Vagina (tissue), 2 donors: ENCODE data around the gene BRD7.

ENCODE experiments used
- POLR2A ChIP-seq, 2 donors: fragments of 450-650 bp; IDR thresholded peaks; one replicate each; pipeline ENCODE4 v1.6.1; 2017; ENCODE audit warnings: antibody characterized with exemption in 2 of 2, mild to moderate bottlenecking in 2 of 2, moderate library complexity in 2 of 2
- POLR2AphosphoS5 ChIP-seq, 2 donors: sonication (generic); formaldehyde crosslinking; IDR thresholded peaks; one replicate each; pipeline ENCODE4 v1.9.0; 2017; ENCODE audit warnings: antibody characterized with exemption in 2 of 2, mild to moderate bottlenecking in 2 of 2, low read depth in 1 of 2; ENCODE audit not compliant: insufficient read depth in 1 of 2
- TF ChIP-seq, protein P1 (sequence below), 3 experiments: fragments of 450-650 bp in 2 of 3; fragments of 200-600 bp in 1 of 3; sonication (generic) in 1 of 3; IDR thresholded peaks; one replicate each; pipeline ENCODE4 v1.5.1; 2017 to 2019; ENCODE audit warnings: antibody characterized with exemption in 3 of 3, mild to moderate bottlenecking in 2 of 3, moderate library complexity in 2 of 3

DNA sequence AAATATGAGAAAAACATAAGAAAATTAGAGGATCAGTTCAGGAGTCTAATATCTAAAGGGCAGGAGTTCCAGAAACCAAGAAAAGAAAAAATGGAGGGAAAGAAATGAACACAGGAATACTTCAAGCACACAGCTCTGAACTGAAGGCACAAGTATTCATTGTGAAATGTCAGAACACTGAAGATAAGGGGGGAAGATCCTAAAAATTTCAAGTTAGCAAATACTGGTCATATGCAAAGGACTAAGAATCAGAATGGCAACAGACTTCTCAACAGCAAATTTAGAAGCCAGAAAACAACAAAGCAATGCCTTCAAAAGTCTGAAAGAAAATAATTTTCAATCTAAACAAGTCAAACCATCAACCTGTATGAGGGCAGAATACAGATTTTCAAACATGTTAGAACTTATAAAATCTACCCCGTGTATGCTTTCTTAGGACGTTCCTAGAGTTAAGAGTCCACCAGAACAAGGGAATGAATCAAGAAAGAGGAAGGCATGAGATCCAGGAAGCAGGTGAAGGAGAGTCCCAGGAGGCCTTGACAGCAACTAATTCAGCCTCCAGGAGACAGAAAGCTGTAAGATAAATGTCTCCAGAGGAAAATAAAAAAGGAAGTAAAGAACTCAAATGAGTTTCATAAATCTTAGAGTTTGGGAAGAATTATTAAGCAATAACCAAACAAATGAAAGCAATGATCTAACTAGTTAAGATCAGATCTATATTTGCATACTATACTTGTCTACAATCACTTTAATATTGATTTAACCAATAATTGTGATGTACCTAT is 2.8 kb downstream of the BRD7 start:
- TF ChIP-seq, protein P1, sequence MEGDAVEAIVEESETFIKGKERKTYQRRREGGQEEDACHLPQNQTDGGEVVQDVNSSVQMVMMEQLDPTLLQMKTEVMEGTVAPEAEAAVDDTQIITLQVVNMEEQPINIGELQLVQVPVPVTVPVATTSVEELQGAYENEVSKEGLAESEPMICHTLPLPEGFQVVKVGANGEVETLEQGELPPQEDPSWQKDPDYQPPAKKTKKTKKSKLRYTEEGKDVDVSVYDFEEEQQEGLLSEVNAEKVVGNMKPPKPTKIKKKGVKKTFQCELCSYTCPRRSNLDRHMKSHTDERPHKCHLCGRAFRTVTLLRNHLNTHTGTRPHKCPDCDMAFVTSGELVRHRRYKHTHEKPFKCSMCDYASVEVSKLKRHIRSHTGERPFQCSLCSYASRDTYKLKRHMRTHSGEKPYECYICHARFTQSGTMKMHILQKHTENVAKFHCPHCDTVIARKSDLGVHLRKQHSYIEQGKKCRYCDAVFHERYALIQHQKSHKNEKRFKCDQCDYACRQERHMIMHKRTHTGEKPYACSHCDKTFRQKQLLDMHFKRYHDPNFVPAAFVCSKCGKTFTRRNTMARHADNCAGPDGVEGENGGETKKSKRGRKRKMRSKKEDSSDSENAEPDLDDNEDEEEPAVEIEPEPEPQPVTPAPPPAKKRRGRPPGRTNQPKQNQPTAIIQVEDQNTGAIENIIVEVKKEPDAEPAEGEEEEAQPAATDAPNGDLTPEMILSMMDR (IDR thresholded peaks at IDR 0.05), result no peak
- TF ChIP-seq POLR2A (IDR thresholded peaks at IDR 0.05) (no peak), POLR2AphosphoS5 (IDR thresholded peaks at IDR 0.05; ENCODE audit: insufficient read depth in 1 of 2, low read depth in 1 of 2) (no peak)
